Measurements from ENCODE around the gene SARDH. TPM values are rescaled to one million over a fixed set of nuclear protein-coding genes. Genes with fewer than 3 reads are reported as not detected.

Gene SARDH
- total and polyA plus RNA-seq, 2 of the 13 experiments (the other 11 are each of a cell fraction or from before 2014, with no cell fraction given): 11.6 to 34.9 TPM

DNA sequence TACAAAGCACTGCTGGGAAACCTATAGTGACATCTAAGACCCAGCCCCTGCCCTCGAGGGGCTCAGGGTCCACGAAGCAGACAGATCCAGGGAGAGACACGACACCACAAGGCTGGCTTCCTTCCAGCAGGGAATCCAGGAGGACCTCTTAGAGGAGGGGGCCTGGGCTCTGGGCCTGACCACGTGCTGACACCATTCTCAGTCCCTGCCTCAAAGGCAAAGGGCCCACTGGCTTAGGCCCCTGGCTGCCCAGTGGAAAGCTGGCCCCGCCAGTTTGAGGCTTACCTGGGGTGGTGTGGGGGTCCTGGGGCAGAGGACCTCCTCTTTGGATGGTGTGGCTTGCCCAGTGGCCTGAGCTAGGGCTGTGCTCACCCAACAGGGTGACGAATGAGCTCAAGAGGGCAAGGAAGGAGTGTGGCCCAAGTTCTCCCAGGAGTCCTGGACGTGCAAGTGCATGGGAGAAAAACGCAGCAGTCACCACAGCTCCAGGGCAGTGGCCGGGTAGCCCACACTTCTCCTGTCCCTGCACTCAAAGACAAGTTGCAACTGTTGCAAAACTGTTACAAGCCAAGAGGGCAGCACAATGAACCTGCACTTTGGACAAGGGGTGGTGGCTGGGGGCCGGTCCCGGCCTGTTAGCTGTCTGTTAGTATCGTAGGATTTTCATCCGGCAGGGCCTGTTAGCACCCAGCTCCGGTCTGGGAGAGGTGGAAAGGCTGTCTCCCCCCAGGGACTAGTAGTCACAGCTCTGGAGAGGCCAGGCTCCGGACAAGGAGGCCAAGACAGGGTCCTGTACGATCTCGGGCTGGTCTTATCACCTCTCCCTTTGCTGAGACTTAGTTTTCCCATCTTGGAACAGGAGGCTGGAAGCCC lies 1.5 kb upstream of the SARDH start (continued):
- TF ChIP-seq, protein P1, sequence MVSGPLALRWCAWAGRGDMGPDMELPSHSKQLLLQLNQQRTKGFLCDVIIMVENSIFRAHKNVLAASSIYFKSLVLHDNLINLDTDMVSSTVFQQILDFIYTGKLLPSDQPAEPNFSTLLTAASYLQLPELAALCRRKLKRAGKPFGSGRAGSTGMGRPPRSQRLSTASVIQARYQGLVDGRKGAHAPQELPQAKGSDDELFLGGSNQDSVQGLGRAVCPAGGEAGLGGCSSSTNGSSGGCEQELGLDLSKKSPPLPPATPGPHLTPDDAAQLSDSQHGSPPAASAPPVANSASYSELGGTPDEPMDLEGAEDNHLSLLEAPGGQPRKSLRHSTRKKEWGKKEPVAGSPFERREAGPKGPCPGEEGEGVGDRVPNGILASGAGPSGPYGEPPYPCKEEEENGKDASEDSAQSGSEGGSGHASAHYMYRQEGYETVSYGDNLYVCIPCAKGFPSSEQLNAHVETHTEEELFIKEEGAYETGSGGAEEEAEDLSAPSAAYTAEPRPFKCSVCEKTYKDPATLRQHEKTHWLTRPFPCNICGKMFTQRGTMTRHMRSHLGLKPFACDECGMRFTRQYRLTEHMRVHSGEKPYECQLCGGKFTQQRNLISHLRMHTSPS (CRISPR knock-in tag; IDR thresholded peaks at IDR 0.05; ENCODE audit: low read depth): peak; percentile 61; the same call in 1 of the 2 replicates
- TF ChIP-seq CHD2 (IDR thresholded peaks at IDR 0.05; ENCODE audit: low read depth, low read length): no peak
- TF ChIP-seq EZH2 (conservative IDR thresholded peaks at IDR 0.05; ENCODE audit: low read depth, low read length): no peak
- TF ChIP-seq ZNF619 (CRISPR knock-in tag; IDR thresholded peaks at IDR 0.05): peak; percentile 80; the same call in 1 of the 2 replicates
- TF ChIP-seq, protein P2, sequence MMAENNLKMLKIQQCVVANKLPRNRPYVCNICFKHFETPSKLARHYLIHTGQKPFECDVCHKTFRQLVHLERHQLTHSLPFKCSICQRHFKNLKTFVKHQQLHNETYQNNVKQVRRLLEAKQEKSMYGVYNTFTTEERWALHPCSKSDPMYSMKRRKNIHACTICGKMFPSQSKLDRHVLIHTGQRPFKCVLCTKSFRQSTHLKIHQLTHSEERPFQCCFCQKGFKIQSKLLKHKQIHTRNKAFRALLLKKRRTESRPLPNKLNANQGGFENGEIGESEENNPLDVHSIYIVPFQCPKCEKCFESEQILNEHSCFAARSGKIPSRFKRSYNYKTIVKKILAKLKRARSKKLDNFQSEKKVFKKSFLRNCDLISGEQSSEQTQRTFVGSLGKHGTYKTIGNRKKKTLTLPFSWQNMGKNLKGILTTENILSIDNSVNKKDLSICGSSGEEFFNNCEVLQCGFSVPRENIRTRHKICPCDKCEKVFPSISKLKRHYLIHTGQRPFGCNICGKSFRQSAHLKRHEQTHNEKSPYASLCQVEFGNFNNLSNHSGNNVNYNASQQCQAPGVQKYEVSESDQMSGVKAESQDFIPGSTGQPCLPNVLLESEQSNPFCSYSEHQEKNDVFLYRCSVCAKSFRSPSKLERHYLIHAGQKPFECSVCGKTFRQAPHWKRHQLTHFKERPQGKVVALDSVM (CRISPR knock-in tag; IDR thresholded peaks at IDR 0.05): 0 out of 2 replicates have a peak, but pooled peaks have one; percentile 36
- TF ChIP-seq ZFX (CRISPR knock-in tag; IDR thresholded peaks at IDR 0.05; ENCODE audit: low read depth): peak; percentile 90
- TF ChIP-seq SRSF4 (IDR thresholded peaks at IDR 0.05; ENCODE audit: low read depth, low read length, poor library complexity, severe bottlenecking): no peak
- TF ChIP-seq TAF15 (IDR thresholded peaks at IDR 0.05; ENCODE audit: low read depth, low read length, poor library complexity, severe bottlenecking): no peak
- TF ChIP-seq ZNF331 (CRISPR knock-in tag; IDR thresholded peaks at IDR 0.05): peak; percentile 86; the same call in 1 of the 2 replicates
- TF ChIP-seq RORA (CRISPR knock-in tag; IDR thresholded peaks at IDR 0.05): no peak
- TF ChIP-seq, protein P3, sequence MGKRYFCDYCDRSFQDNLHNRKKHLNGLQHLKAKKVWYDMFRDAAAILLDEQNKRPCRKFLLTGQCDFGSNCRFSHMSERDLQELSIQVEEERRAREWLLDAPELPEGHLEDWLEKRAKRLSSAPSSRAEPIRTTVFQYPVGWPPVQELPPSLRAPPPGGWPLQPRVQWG (CRISPR knock-in tag; IDR thresholded peaks at IDR 0.05; ENCODE audit: borderline replicate concordance, low read depth): no peak
- peak; percentile 36; the same call in 1 of the 2 replicates for TF ChIP-seq ZNF746 (CRISPR knock-in tag; IDR thresholded peaks at IDR 0.05)
- TF ChIP-seq, protein P4, sequence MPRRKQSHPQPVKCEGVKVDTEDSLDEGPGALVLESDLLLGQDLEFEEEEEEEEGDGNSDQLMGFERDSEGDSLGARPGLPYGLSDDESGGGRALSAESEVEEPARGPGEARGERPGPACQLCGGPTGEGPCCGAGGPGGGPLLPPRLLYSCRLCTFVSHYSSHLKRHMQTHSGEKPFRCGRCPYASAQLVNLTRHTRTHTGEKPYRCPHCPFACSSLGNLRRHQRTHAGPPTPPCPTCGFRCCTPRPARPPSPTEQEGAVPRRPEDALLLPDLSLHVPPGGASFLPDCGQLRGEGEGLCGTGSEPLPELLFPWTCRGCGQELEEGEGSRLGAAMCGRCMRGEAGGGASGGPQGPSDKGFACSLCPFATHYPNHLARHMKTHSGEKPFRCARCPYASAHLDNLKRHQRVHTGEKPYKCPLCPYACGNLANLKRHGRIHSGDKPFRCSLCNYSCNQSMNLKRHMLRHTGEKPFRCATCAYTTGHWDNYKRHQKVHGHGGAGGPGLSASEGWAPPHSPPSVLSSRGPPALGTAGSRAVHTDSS (CRISPR knock-in tag; conservative IDR thresholded peaks at IDR 0.05): no peak
- TF ChIP-seq ZNF550 (CRISPR knock-in tag; IDR thresholded peaks at IDR 0.05; ENCODE audit: borderline replicate concordance): no peak
- TF ChIP-seq MAFG (CRISPR knock-in tag; IDR thresholded peaks at IDR 0.05): no peak
- TF ChIP-seq, protein P5, sequence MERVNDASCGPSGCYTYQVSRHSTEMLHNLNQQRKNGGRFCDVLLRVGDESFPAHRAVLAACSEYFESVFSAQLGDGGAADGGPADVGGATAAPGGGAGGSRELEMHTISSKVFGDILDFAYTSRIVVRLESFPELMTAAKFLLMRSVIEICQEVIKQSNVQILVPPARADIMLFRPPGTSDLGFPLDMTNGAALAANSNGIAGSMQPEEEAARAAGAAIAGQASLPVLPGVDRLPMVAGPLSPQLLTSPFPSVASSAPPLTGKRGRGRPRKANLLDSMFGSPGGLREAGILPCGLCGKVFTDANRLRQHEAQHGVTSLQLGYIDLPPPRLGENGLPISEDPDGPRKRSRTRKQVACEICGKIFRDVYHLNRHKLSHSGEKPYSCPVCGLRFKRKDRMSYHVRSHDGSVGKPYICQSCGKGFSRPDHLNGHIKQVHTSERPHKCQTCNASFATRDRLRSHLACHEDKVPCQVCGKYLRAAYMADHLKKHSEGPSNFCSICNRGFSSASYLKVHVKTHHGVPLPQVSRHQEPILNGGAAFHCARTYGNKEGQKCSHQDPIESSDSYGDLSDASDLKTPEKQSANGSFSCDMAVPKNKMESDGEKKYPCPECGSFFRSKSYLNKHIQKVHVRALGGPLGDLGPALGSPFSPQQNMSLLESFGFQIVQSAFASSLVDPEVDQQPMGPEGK (CRISPR knock-in tag; IDR thresholded peaks at IDR 0.05): peak; percentile 98
- TF ChIP-seq ZNF34 (CRISPR knock-in tag; IDR thresholded peaks at IDR 0.05; ENCODE audit: borderline replicate concordance): no peak
- TF ChIP-seq, protein P6, sequence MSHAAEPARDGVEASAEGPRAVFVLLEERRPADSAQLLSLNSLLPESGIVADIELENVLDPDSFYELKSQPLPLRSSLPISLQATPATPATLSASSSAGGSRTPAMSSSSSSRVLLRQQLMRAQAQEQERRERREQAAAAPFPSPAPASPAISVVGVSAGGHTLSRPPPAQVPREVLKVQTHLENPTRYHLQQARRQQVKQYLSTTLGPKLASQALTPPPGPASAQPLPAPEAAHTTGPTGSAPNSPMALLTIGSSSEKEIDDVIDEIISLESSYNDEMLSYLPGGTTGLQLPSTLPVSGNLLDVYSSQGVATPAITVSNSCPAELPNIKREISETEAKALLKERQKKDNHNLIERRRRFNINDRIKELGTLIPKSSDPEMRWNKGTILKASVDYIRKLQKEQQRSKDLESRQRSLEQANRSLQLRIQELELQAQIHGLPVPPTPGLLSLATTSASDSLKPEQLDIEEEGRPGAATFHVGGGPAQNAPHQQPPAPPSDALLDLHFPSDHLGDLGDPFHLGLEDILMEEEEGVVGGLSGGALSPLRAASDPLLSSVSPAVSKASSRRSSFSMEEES (CRISPR knock-in tag; IDR thresholded peaks at IDR 0.05): 0 out of 2 replicates have a peak, but pooled peaks have one; percentile 27
